CD14-positive monocyte (primary cell): ENCODE results near the gene SH3BP4. TPM values are rescaled to one million over a fixed set of nuclear protein-coding genes. Genes with fewer than 3 reads are reported as not detected.
A peak's percentile ranks its signal among the peaks of the same experiment; 100 is the strongest.

Experiments used
- DNase-seq, 3 donors: peaks; one replicate each; pipeline ENCODE4 v3.0.0-alpha.2; 2011 to 2022
- H2AFZ ChIP-seq: 2 replicates; pipeline ENCODE4 v1.6.0; 2012; ENCODE audit warnings: mild to moderate bottlenecking, low read depth, low read length, inconsistent platforms; ENCODE audit not compliant: insufficient read depth, poor library complexity, severe bottlenecking
- H3K27ac ChIP-seq, 2 donors: 1 replicate in 1 of 2; 2 replicates in 1 of 2; pipeline ENCODE4 v1.5.1; 2012 to 2013; ENCODE audit warnings: low read length in 2 of 2, control low read depth in 1 of 2, inconsistent platforms in 1 of 2, low read depth in 1 of 2, mild to moderate bottlenecking in 1 of 2
- H3K27me3 ChIP-seq, 2 donors: one replicate each; pipeline versions ENCODE4 v1.6.0 to v1.6.1; 2011 to 2013; ENCODE audit warnings: low read length in 2 of 2; ENCODE audit not compliant: control insufficient read depth in 2 of 2, insufficient read depth in 2 of 2
- H3K36me3 ChIP-seq, 2 donors: replicated peaks in 1 of 2; 1 replicate in 1 of 2; 2 replicates in 1 of 2; pipeline versions ENCODE4 v1.5.1 to v1.6.1; 2012 to 2013; ENCODE audit warnings: low read length in 2 of 2, control low read depth in 1 of 2, inconsistent platforms in 1 of 2, mild to moderate bottlenecking in 1 of 2; ENCODE audit not compliant: insufficient read depth in 2 of 2, control insufficient read depth in 1 of 2
- H3K4me1 ChIP-seq, 2 donors: 1 replicate in 1 of 2; 2 replicates in 1 of 2; pipeline versions ENCODE4 v1.5.1 to v1.6.1; 2012 to 2013; ENCODE audit warnings: low read length in 2 of 2, control low read depth in 1 of 2, inconsistent platforms in 1 of 2, mild to moderate bottlenecking in 1 of 2, moderate library complexity in 1 of 2; ENCODE audit not compliant: insufficient read depth in 2 of 2, control insufficient read depth in 1 of 2
- H3K4me2 ChIP-seq: replicated peaks from 2 replicates; pipeline ENCODE3; 2012; ENCODE audit warnings: low read length, moderate library complexity, mild to moderate bottlenecking; ENCODE audit not compliant: poor library complexity, severe bottlenecking; ENCODE audit errors: extremely low read depth
- H3K4me3 ChIP-seq, 3 experiments: fragments of 200-600 bp in 1 of 3; sonication (generic) in 1 of 3; replicated peaks in 1 of 3; 1 replicate in 2 of 3; 2 replicates in 1 of 3; pipeline ENCODE4 v1.5.1; 2011 to 2013; ENCODE audit warnings: low read length in 3 of 3, mild to moderate bottlenecking in 3 of 3, control low read depth in 2 of 3, low read depth in 2 of 3, inconsistent platforms in 1 of 3, moderate library complexity in 1 of 3
- H3K79me2 ChIP-seq: 2 replicates; pipeline ENCODE4 v1.6.0; 2012; ENCODE audit warnings: mild to moderate bottlenecking, control low read depth, inconsistent platforms, low read length, moderate library complexity; ENCODE audit not compliant: insufficient read depth
- H3K9ac ChIP-seq: 2 replicates; pipeline ENCODE4 v1.6.0; 2017; ENCODE audit warnings: low read length, mild to moderate bottlenecking; ENCODE audit not compliant: insufficient read depth, poor library complexity, severe bottlenecking
- H3K9me3 ChIP-seq, 2 donors: replicated peaks in 1 of 2; 1 replicate in 1 of 2; 2 replicates in 1 of 2; pipeline versions ENCODE4 v1.5.1 to v1.6.1; 2012 to 2013; ENCODE audit warnings: low read length in 2 of 2, control low read depth in 1 of 2; ENCODE audit not compliant: control insufficient read depth in 1 of 2, insufficient read depth in 1 of 2
- H4K20me1 ChIP-seq: 2 replicates; pipeline ENCODE4 v1.6.0; 2012; ENCODE audit warnings: mild to moderate bottlenecking, low read length, control low read depth, moderate library complexity; ENCODE audit not compliant: insufficient read depth
- H3K27ac Mint-ChIP-seq, 7 donors: one replicate each; pipeline ENCODE4 v1.8.0; 2020; ENCODE audit warnings: mild to moderate bottlenecking in 7 of 7, mixed read lengths in 7 of 7, moderate library complexity in 6 of 7, inconsistent platforms in 2 of 7
- H3K27me3 Mint-ChIP-seq, 3 donors: one replicate each; pipeline ENCODE4 v1.8.0; 2021 to 2022; ENCODE audit warnings: low read depth in 3 of 3, mild to moderate bottlenecking in 3 of 3, mixed read lengths in 3 of 3, moderate library complexity in 3 of 3, inconsistent platforms in 1 of 3
- H3K36me3 Mint-ChIP-seq, 2 donors: one replicate each; pipeline ENCODE4 v1.8.0; 2020; ENCODE audit warnings: mixed read lengths in 2 of 2, inconsistent platforms in 1 of 2, mild to moderate bottlenecking in 1 of 2
- H3K4me1 Mint-ChIP-seq: one replicate; pipeline ENCODE4 v1.8.0; 2020; ENCODE audit warnings: mild to moderate bottlenecking, mixed read lengths
- H3K4me3 Mint-ChIP-seq, 2 donors: one replicate each; pipeline ENCODE4 v1.8.0; 2020; ENCODE audit warnings: mild to moderate bottlenecking in 2 of 2, mixed read lengths in 2 of 2, moderate library complexity in 1 of 2
- H3K9me3 Mint-ChIP-seq, 7 donors: one replicate each; pipeline ENCODE4 v1.8.0; 2020 to 2022; ENCODE audit warnings: mixed read lengths in 7 of 7, mild to moderate bottlenecking in 6 of 7, moderate library complexity in 6 of 7, inconsistent platforms in 2 of 7
- CTCF ChIP-seq: fragments of 200-600 bp; IDR thresholded peaks from one replicate; pipeline ENCODE4 v1.8.0; 2022; ENCODE audit warnings: antibody characterized with exemption, mild to moderate bottlenecking
- WGBS: methylation state at CpG from one replicate; pipeline ENCODE4 v1.1.5; 2013; ENCODE audit warnings: missing lambda C conversion rate; ENCODE audit not compliant: insufficient coverage; 5-methylcytosine and 5-hydroxymethylcytosine counted together
- intact Hi-C, 2 donors: fragments of 100-400 bp; cut with micrococcal nuclease; formaldehyde crosslinking; loops; one replicate each; pipeline versions ENCODE4 v1.15.0 to v1.15.1; 2023
- polyA plus RNA-seq, 3 donors: library from polyadenylated mRNA; depleted of rRNA in 1 of 3; unstranded in 2 of 3; stranded (reverse) in 1 of 3; fragments of 300-500 nt in 2 of 3; fragments of >200 nt in 1 of 3; fragmentation: Illumina TruSeq in 2 of 3; gene quantifications; 1 replicate in 2 of 3; 2 replicates in 1 of 3; pipeline ENCODE4 v1.2.3, GENCODE V29; 2012 to 2021

SH3BP4 gene
- polyA plus RNA-seq, 3 donors, result 0.66 to 1.6 (median 1.3) TPM

GRCh38 chr2:234980451-234981187 lies 28.8 kb downstream of the SH3BP4 start:
- Histone ChIP-seq H3K27me3 (no peaks in the 10 kb centered on the region), H2AFZ (no peak overlapping the region), H3K4me2 (no peak overlapping the region), H3K9me3 (peaks cover 0 to 4% of the 10 kb centered on the region in 2 donors), H3K79me2 (no peaks in the 10 kb centered on the region), H3K27ac (no peak overlapping the region), H3K9ac (no peak overlapping the region), H3K4me1 (peaks cover 6 to 13% of the 10 kb centered on the region in 2 donors), H4K20me1 (no peaks in the 10 kb centered on the region), H3K36me3 (no peaks in the 10 kb centered on the region), H3K4me3 (no peak overlapping the region)
- 42% methylated on average over 9 of the region's 14 CpGs for WGBS
- intact Hi-C loops, result no loop called here
- no peak for DNase-seq
- peaks cover 0 to 2% of the 10 kb centered on the region in 2 donors for H3K36me3 Mint-ChIP-seq
- no peak for TF ChIP-seq CTCF
- peaks cover 8 to 25% (median 13%) of the 10 kb centered on the region in 3 donors for H3K27me3 Mint-ChIP-seq
- peaks cover 29% of the 10 kb centered on the region for H3K4me1 Mint-ChIP-seq
- H3K9me3 Mint-ChIP-seq, result peaks cover 0 to 12% (median 7%) of the 10 kb centered on the region in 7 donors
- peak overlapping the region in 1 of 7 donors; percentile 38 for H3K27ac Mint-ChIP-seq
- peak overlapping the region in 1 of 2 donors; percentile 3 for H3K4me3 Mint-ChIP-seq

DNA sequence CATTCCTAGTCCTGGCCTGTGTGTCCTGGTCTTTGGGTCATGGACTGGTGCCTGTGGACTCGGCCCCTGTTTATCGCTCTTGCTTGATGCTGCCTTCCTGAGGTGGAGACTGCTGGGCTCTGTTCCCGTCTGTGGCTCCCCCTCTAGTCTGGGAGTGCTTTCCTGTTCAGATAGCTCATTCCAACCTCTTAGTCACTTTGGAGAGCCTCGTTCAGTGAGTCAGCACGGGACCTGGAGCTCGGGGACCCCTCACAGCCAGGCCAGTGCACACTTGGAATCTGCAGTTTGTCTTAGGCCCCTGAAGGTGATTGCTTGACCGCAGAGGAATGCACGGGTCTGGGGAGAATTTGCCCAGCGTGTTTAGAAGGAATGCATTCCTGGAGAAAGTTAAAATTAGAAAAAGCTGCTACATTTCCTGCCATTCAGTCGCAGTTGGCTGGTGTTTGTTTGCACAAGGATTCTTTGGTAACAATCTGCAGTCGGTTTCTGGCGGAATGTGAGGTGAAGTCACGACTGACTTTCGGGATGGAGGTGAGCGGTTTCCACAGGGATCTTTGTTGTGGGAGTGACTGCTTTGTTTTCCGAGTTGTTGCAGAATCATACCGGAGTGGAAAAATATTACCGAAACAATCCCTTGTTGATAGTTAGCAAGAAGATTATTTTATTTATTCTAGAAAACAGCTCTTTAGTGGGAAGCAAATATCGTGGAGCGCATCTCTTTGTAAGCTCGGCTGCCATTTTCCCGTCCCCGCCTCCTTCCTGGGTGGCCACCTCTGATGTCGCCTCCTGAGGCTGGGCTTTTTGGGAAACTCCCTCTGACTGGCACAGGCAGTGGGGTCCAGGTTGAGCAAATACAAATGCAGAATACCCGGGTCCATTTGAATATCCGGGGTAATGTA lies 29.6 kb downstream of the SH3BP4 start:
- H3K9me3 Mint-ChIP-seq, result peaks cover 0 to 12% (median 7%) of the 10 kb centered on the region in 7 donors
- no peak overlapping the region for H3K4me3 ChIP-seq
- no peak overlapping the region for H3K4me2 ChIP-seq

More for the DNA sequence above, 29.6 kb downstream of the SH3BP4 start:
- 68% methylated on average over 20 of the region's 26 CpGs for WGBS
- H3K36me3 Mint-ChIP-seq, result peaks cover 0 to 2% of the 10 kb centered on the region in 2 donors
- H3K4me3 Mint-ChIP-seq, result peak overlapping the region in 1 of 2 donors; percentile 3
- peaks cover 29% of the 10 kb centered on the region for H3K4me1 Mint-ChIP-seq
- H3K27me3 Mint-ChIP-seq, result peaks cover 8 to 25% (median 12%) of the 10 kb centered on the region in 3 donors
- Histone ChIP-seq H3K36me3 (no peaks in the 10 kb centered on the region), H2AFZ (no peak overlapping the region), H3K9me3 (peaks cover 0 to 4% of the 10 kb centered on the region in 2 donors), H3K79me2 (no peaks in the 10 kb centered on the region), H3K4me1 (peaks cover 6 to 13% of the 10 kb centered on the region in 2 donors), H3K27ac (no peak overlapping the region), H3K9ac (no peak overlapping the region), H4K20me1 (no peaks in the 10 kb centered on the region), H3K27me3 (no peaks in the 10 kb centered on the region)
- intact Hi-C loops, result no loop called here
- DNase-seq, result no peak
- TF ChIP-seq CTCF, result no peak
- H3K27ac Mint-ChIP-seq, result peak overlapping the region in 1 of 7 donors; percentile 11
